RWPE2 (cell line): ENCODE results near the gene XRCC6.
A peak's percentile ranks its signal among the peaks of the same experiment; 100 is the strongest.

ENCODE experiments used
- ATAC-seq: fragments of 200-7000 bp; cut with Tn5 transposase; 3 replicates; pipeline ENCODE4 v1.9.1; 2021; ENCODE audit warnings: low read depth
- DNase-seq: peaks from one replicate; pipeline ENCODE4 v3.0.0-alpha.2; 2020; ENCODE audit warnings: low spot score
- H3K27ac ChIP-seq: fragments of 450-650 bp; 2 replicates; pipeline ENCODE4 v1.5.1; 2017; ENCODE audit warnings: mild to moderate bottlenecking; ENCODE audit not compliant: poor library complexity, severe bottlenecking
- H3K27me3 ChIP-seq: fragments of 250-450 bp; sonication (Bioruptor Pico); 2 replicates; pipeline ENCODE4 v1.5.1; 2021; ENCODE audit warnings: mild to moderate bottlenecking, moderate library complexity; ENCODE audit not compliant: insufficient read depth, poor library complexity, severe bottlenecking
- H3K36me3 ChIP-seq: fragments of 250-450 bp; sonication (Bioruptor Pico); 2 replicates; pipeline ENCODE4 v1.5.1; 2020; ENCODE audit warnings: low read depth, mild to moderate bottlenecking, moderate library complexity
- H3K4me1 ChIP-seq: fragments of 250-450 bp; sonication (Bioruptor Pico); 2 replicates; pipeline ENCODE4 v1.5.1; 2021; ENCODE audit warnings: mild to moderate bottlenecking, moderate library complexity; ENCODE audit not compliant: insufficient read depth, poor library complexity, severe bottlenecking
- H3K4me3 ChIP-seq: fragments of 250-450 bp; sonication (Bioruptor Pico); 2 replicates; pipeline ENCODE4 v1.5.1; 2021; ENCODE audit warnings: mild to moderate bottlenecking, moderate library complexity; ENCODE audit not compliant: severe bottlenecking
- H3K9me3 ChIP-seq: fragments of 250-450 bp; sonication (Bioruptor Pico); 2 replicates; pipeline ENCODE4 v1.5.1; 2021; ENCODE audit warnings: mild to moderate bottlenecking, moderate library complexity; ENCODE audit not compliant: severe bottlenecking
- TF ChIP-seq, protein P1 (sequence below): fragments of 450-650 bp; IDR thresholded peaks from one replicate; pipeline ENCODE4 v1.5.1; 2017; ENCODE audit warnings: mild to moderate bottlenecking, moderate library complexity; ENCODE audit not compliant: poor library complexity, severe bottlenecking

XRCC6 gene

DNA sequence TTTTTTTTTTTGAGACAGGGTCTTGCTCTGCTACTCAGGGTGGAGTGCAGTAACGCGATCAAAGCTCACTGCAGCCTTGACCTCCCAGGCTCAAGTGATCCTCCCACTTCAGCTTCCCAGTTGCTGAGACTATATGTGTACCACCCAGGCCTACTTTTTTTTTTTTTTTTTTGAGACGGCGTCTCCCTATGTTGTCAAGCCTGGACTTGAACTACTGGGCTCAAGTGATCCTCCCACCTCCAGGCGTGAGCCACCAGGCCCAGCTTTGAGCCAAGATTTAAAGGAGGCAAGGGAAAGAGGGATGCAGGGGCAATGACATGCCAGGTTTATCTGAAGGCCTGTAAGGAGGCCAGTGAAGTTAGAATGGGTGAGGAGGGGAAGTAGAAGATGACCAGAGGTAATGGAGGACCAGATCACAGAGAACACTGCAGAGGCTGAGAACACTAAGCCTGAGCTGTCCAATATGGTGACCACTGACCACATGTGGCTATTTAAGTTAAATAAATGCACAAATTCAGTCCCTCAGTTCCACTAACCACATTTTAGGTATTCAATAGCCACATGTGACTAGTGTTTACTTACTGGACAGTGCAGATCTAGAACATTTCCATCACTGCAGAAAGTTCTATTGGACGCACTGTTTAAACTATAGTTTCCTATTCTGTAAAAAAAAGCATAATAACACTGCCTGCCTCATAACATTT, 8.3 kb upstream of the XRCC6 start:
- Histone ChIP-seq H3K9me3 (no peaks in the 10 kb centered on the region), H3K4me3 (no peak overlapping the region), H3K4me1 (no peaks in the 10 kb centered on the region), H3K27ac (no peak overlapping the region), H3K36me3 (peaks cover 24% of the 10 kb centered on the region), H3K27me3 (no peaks in the 10 kb centered on the region)
- no peak for DNase-seq
- TF ChIP-seq, protein P1, sequence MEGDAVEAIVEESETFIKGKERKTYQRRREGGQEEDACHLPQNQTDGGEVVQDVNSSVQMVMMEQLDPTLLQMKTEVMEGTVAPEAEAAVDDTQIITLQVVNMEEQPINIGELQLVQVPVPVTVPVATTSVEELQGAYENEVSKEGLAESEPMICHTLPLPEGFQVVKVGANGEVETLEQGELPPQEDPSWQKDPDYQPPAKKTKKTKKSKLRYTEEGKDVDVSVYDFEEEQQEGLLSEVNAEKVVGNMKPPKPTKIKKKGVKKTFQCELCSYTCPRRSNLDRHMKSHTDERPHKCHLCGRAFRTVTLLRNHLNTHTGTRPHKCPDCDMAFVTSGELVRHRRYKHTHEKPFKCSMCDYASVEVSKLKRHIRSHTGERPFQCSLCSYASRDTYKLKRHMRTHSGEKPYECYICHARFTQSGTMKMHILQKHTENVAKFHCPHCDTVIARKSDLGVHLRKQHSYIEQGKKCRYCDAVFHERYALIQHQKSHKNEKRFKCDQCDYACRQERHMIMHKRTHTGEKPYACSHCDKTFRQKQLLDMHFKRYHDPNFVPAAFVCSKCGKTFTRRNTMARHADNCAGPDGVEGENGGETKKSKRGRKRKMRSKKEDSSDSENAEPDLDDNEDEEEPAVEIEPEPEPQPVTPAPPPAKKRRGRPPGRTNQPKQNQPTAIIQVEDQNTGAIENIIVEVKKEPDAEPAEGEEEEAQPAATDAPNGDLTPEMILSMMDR: no peak
- ATAC-seq: no peak

DNA sequence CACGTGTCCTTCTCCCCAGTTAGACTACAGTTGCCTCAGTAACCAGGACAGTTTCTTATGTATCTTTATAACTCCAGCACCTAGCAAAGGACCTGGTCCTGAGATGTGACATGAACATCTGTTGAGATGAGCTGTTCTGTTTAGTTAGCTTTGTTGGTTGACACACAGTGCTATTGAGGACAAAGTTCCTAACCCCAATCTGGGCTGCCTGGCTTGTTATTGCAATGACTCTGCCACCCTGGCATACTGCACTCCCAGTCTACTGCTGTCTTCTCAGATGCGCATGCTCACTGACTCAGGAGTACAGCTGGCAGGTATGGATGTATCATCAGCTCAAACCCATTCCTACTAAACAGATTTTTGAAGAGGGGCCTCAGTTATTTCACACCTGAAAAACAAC, 7.6 kb upstream of the XRCC6 start:
- TF ChIP-seq, protein P1: no peak
- H3K36me3 ChIP-seq: peaks cover 19% of the 10 kb centered on the region
- no peak overlapping the region for H3K27ac ChIP-seq
- no peak for DNase-seq
- H3K9me3 ChIP-seq: no peaks in the 10 kb centered on the region
- H3K4me3 ChIP-seq: no peak overlapping the region
- ATAC-seq: no peak
- H3K27me3 ChIP-seq: no peaks in the 10 kb centered on the region
- no peaks in the 10 kb centered on the region for H3K4me1 ChIP-seq

DNA sequence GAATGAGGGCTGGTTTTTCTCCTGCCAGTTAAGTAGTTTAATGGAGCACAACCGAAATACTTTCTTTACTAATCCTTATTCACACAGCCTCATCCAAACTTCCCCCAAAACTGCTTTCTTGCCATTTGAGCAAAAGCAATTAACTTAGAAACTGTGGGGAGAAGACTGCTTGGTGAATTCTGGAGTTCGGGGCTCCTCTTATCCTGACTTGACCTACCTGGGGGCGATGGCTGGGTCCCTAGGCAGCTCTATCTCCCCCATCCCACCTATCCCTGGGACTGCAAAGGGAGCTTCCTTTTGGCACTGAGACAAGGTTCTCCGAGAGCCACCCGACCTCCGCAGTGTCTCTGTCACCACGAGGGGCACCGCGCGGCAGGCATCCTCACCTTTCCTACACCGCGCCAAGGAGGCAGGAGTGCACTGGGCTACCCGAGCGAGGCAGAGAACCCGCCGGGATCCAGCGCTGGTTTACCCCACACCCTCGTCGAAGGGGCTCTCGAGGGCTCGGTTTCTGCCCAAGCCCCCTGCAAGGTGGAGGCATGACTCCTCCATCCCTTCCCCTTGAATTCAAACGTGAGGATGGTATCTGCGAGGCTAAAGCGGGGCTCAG, 1.0 kb upstream of the XRCC6 start:
- Histone ChIP-seq H3K4me3 (peak overlapping the region; percentile 59), H3K4me1 (peaks cover 13% of the 10 kb centered on the region), H3K9me3 (no peaks in the 10 kb centered on the region), H3K27ac (peak overlapping the region; percentile 80), H3K36me3 (peaks cover 37% of the 10 kb centered on the region), H3K27me3 (no peaks in the 10 kb centered on the region)
- ATAC-seq (peak; percentile 56), DNase-seq (no peak)
- TF ChIP-seq, protein P1: no peak

DNA sequence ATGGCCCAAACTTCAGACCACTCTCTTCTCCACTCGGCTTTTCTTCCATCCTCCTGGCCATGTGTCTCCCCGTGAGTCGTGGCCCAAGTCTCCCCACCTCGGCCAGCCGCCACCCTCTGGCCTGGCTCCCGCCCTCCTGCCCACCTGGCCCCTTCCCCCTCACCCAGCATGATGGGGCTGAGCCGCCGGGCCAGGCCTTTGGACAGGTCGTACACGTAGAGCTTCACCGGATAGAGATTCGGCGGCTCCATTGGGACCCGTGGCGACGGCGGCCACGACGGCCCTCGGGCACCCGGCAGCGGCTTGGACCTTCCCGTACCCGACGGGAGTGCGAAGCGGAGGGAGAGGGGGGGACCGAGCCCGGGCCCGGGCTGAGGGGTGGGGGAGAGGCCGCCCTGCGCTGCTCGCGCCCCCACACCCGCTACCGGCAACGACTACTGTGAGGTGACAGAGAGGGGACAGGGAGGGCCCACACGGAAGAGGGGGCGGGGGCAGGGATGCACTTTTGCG, 451 bp upstream of the XRCC6 start, which contains the start of gene DESI1:
Gene DESI1, minus strand, starts transcription at position 455 of the 510 bp plus-strand sequence. Its CDS starts 204 bp downstream, at position 251.
- no peak for DNase-seq
- no peaks in the 10 kb centered on the region for H3K9me3 ChIP-seq

More for the DNA sequence above, 451 bp upstream of the XRCC6 start, which contains the start of gene DESI1:
- peak; percentile 59 for ATAC-seq
- Histone ChIP-seq H3K36me3 (peaks cover 39% of the 10 kb centered on the region), H3K4me1 (peaks cover 13% of the 10 kb centered on the region), H3K4me3 (peak within 1 kb of the TSS; percentile 59), H3K27ac (peak within 1 kb of the TSS; percentile 80), H3K27me3 (no peaks in the 10 kb centered on the region)
- TF ChIP-seq, protein P1: no peak
